ENCODE data around the gene ELANE.

ELANE gene

DNA sequence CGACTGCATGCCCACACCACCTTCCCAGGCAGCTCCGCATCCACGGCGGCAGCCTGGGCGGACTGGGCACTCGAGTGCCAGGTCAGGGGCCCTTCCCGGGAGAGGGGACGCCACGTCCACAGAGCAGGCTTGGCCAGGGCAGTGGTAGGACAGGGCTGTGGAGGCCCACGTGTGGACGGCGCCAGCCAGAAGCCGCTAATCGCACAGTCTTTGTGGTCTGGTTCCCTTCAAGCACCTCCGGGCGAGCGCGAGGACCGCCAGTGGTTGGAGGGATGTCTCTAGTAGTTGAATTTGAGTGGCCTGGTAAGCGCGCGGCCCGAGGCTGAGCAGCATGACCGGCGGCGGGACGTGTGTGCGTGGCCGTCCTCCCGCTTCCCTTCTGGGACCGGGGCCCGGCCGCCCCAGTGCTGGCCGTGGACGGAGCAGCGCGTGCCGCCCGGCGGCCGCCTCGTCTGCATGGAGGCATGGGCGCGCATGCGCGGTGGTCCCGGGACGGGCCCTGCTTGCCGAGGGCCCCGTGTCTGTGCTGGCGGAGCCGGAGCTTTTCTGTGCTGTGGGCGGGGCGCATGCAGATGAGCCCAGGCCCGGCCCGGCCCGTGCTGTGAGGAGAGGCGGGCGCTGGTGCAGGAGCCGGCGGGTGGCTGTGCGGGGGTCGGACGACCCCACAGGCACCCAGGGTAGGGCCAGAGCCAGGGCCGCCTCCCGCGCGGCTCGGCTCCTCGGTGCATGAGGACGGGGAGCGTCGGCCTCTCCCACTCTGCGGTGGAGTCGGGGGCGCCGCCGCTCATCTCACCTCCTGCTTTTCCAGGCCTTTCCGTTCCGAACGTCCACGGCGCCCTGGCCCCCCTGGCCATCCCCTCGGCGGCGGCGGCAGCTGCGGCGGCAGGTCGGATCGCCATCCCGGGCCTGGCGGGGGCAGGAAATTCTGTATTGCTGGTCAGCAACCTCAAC lies 46.2 kb upstream of the ELANE start:
- no peak for TF ChIP-seq CTCF (conservative IDR thresholded peaks at IDR 0.05; ENCODE audit: low read depth, low read length)
- no peak overlapping the region for H3K4me3 ChIP-seq (ENCODE audit: low read length)
- no peak for DNase-seq (ENCODE audit: low read depth)

- no peak for TF ChIP-seq CTCF (conservative IDR thresholded peaks at IDR 0.05; ENCODE audit: low read depth, low read length)
- no peak overlapping the region for H3K4me3 ChIP-seq (ENCODE audit: low read length)
- DNase-seq (ENCODE audit: low read depth), result no peak
These were observed 45.2 kb upstream of the ELANE start for GRCh38 chr19:806815-807421.

DNA sequence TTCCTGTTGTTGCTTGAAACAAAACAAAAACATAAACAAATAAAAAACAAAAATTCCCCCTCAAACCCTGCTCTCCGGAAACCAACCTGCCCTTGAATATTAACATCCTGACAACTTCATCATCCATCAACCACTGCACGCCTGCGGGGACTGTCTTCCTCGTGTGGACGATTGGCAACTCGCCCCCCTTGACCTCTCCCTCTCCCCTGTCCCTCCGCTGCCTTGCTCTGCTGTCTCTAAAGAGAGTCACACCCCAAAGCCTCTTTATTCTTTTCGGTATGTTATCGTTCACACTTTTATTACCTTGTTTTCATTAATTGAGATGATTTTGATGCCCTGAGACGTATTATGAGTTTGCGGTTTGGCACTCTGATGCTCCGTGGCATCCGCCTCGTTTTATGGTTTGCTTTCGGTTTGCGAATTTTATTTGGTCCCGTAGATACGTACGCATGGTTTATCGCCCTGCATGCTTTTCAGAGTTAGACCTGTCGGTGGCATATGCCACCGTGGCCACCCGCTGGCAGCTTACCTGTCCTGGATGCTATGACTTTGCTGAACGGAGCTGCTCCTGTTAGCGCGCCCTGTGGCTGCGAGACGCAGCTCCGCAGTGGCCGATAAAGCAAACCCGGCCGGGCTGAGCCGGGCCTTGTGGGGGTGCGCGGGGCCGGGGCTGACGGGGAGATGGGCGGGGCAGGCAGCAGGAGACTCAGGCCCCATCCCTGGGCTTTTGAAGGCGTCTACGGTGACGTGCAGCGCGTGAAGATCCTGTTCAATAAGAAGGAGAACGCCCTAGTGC lies 44.3 kb upstream of the ELANE start:
- DNase-seq (ENCODE audit: low read depth), result no peak
- no peak for TF ChIP-seq CTCF (conservative IDR thresholded peaks at IDR 0.05; ENCODE audit: low read depth, low read length)

GRCh38 chr19:808423-808775 lies 43.7 kb upstream of the ELANE start:
- TF ChIP-seq CTCF (conservative IDR thresholded peaks at IDR 0.05; ENCODE audit: low read depth, low read length), result no peak
- no peak overlapping the region for H3K4me3 ChIP-seq (ENCODE audit: low read length)
- no peak for DNase-seq (ENCODE audit: low read depth)

More for the DNA sequence above, 44.3 kb upstream of the ELANE start:
- H3K4me3 ChIP-seq (ENCODE audit: low read length), result no peak overlapping the region

DNA sequence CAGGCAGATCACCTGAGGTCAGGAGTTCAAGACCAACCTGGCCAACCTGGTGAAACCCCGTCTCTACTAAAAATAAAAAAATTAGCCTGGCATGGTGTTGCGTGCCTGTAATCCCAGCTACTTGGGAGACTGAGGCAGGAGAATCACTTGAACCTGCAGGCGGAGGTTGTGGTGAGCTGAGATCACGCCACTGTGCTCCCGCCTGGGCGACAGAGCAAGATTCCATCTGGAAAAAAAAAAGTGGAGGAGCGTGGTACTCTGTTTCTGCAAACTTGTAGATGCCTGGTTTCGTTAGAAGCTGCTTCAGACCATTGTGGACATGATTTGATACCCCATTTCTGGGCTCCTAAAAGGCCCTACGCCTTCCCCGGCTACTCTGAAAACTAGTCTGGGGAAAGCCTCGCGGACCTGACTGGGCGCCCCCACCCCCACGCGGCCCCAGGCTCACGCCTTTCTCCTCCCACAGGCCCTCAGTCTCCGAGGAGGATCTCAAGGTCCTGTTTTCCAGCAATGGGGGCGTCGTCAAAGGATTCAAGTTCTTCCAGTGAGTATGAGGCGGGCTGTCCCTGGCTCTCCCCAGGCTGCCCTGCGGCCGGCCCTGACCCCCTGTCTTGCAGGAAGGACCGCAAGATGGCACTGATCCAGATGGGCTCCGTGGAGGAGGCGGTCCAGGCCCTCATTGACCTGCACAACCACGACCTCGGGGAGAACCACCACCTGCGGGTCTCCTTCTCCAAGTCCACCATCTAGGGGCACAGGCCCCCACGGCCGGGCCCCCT lies 41.8 kb upstream of the ELANE start:
- DNase-seq (ENCODE audit: low read depth), result no peak
- no peak overlapping the region for H3K4me3 ChIP-seq (ENCODE audit: low read length)
- no peak for TF ChIP-seq CTCF (conservative IDR thresholded peaks at IDR 0.05; ENCODE audit: low read depth, low read length)

- no peak overlapping the region for H3K4me3 ChIP-seq (ENCODE audit: low read length)
- no peak for TF ChIP-seq CTCF (conservative IDR thresholded peaks at IDR 0.05; ENCODE audit: low read depth, low read length)
- no peak for DNase-seq (ENCODE audit: low read depth)
These were observed 41.1 kb upstream of the ELANE start for GRCh38 chr19:810883-811489.
